Measurements from ENCODE around the gene ZBTB20.

The ZBTB20 gene

GRCh38 chr3:114800272-114801031, 346.6 kb downstream of the ZBTB20 start:
- no peak for TF ChIP-seq CTCF (IDR thresholded peaks at IDR 0.05; ENCODE audit: control insufficient read depth, insufficient read depth, low read depth, low read length, missing control alignments)
- no peak for DNase-seq (ENCODE audit: low read depth)
- no peak overlapping the region for H3K4me3 ChIP-seq (ENCODE audit: control insufficient read depth, low read depth, low read length)

GRCh38 chr3:114799816-114800215, 347.3 kb downstream of the ZBTB20 start:
- H3K4me3 ChIP-seq (ENCODE audit: control insufficient read depth, low read depth, low read length): no peak overlapping the region
- no peak for TF ChIP-seq CTCF (IDR thresholded peaks at IDR 0.05; ENCODE audit: control insufficient read depth, insufficient read depth, low read depth, low read length, missing control alignments)
- DNase-seq (ENCODE audit: low read depth): no peak

GRCh38 chr3:114796796-114797195, 350.3 kb downstream of the ZBTB20 start:
- H3K4me3 ChIP-seq (ENCODE audit: control insufficient read depth, low read depth, low read length): no peak overlapping the region
- no peak for TF ChIP-seq CTCF (IDR thresholded peaks at IDR 0.05; ENCODE audit: control insufficient read depth, insufficient read depth, low read depth, low read length, missing control alignments)
- no peak for DNase-seq (ENCODE audit: low read depth)

- no peak for DNase-seq (ENCODE audit: low read depth)
- TF ChIP-seq CTCF (IDR thresholded peaks at IDR 0.05; ENCODE audit: control insufficient read depth, insufficient read depth, low read depth, low read length, missing control alignments): no peak
These were observed 352.0 kb downstream of the ZBTB20 start for GRCh38 chr3:114794894-114795630.

GRCh38 chr3:114792159-114792918, 354.7 kb downstream of the ZBTB20 start:
- TF ChIP-seq CTCF (IDR thresholded peaks at IDR 0.05; ENCODE audit: control insufficient read depth, insufficient read depth, low read depth, low read length, missing control alignments): no peak
- DNase-seq (ENCODE audit: low read depth): no peak
- no peak overlapping the region for H3K4me3 ChIP-seq (ENCODE audit: control insufficient read depth, low read depth, low read length)

More at GRCh38 chr3:114794894-114795630, 352.0 kb downstream of the ZBTB20 start:
- H3K4me3 ChIP-seq (ENCODE audit: control insufficient read depth, low read depth, low read length): no peak overlapping the region

GRCh38 chr3:114790752-114791151, 356.3 kb downstream of the ZBTB20 start:
- DNase-seq (ENCODE audit: low read depth): no peak
- no peak for TF ChIP-seq CTCF (IDR thresholded peaks at IDR 0.05; ENCODE audit: control insufficient read depth, insufficient read depth, low read depth, low read length, missing control alignments)
- no peak overlapping the region for H3K4me3 ChIP-seq (ENCODE audit: control insufficient read depth, low read depth, low read length)
